ENCODE data around the gene PRKCE.

Gene PRKCE

GRCh38 chr2:45759310-45759851 lies 107.9 kb downstream of the PRKCE start:
- no peak for DNase-seq

GRCh38 chr2:45761635-45762034 lies 110.2 kb downstream of the PRKCE start:
- DNase-seq: no peak

- no peak for DNase-seq
Observed at GRCh38 chr2:45763255-45763654, 111.8 kb downstream of the PRKCE start.

- no peak for DNase-seq
Observed at GRCh38 chr2:45763797-45764196, 112.3 kb downstream of the PRKCE start.

- no peak for DNase-seq
Observed at GRCh38 chr2:45765007-45765727, 113.7 kb downstream of the PRKCE start.

- no peak for DNase-seq
Observed at GRCh38 chr2:45765728-45766254, 114.3 kb downstream of the PRKCE start.

- DNase-seq: no peak
Observed at GRCh38 chr2:45768208-45768607, 116.7 kb downstream of the PRKCE start.

- no peak for DNase-seq
Observed at GRCh38 chr2:45769056-45769455, 117.6 kb downstream of the PRKCE start.

GRCh38 chr2:45769854-45770576 lies 118.5 kb downstream of the PRKCE start:
- DNase-seq: no peak

GRCh38 chr2:45770811-45771210 lies 119.3 kb downstream of the PRKCE start:
- no peak for DNase-seq

- DNase-seq: no peak
Observed at GRCh38 chr2:45771261-45771660, 119.8 kb downstream of the PRKCE start.

- no peak for DNase-seq
Observed at GRCh38 chr2:45772038-45772437, 120.6 kb downstream of the PRKCE start.

GRCh38 chr2:45773909-45774308 lies 122.4 kb downstream of the PRKCE start:
- DNase-seq: no peak

GRCh38 chr2:45774688-45775244 lies 123.3 kb downstream of the PRKCE start:
- no peak for DNase-seq

- no peak for DNase-seq
Observed at GRCh38 chr2:45776160-45776955, 124.9 kb downstream of the PRKCE start.

GRCh38 chr2:45777996-45778719 lies 126.7 kb downstream of the PRKCE start:
- DNase-seq: no peak

- no peak for DNase-seq
Observed at GRCh38 chr2:45778720-45779171, 127.3 kb downstream of the PRKCE start.

GRCh38 chr2:45780541-45781463 lies 129.3 kb downstream of the PRKCE start:
- no peak for DNase-seq

- no peak for DNase-seq
Observed at GRCh38 chr2:45781464-45781811, 130.0 kb downstream of the PRKCE start.

- DNase-seq: no peak
Observed at GRCh38 chr2:45782436-45782835, 131.0 kb downstream of the PRKCE start.

GRCh38 chr2:45782986-45783385 lies 131.5 kb downstream of the PRKCE start:
- DNase-seq: no peak
